GM12878 (cell line): ENCODE measurements around the gene PLEKHF1. TPM values are rescaled to one million over a fixed set of nuclear protein-coding genes. Genes with fewer than 3 reads are reported as not detected.

ENCODE experiments used
- ATAC-seq: fragments of 200-7000 bp; cut with Tn5 transposase; 3 replicates; pipeline ENCODE4 v1.9.1; 2020; ENCODE audit warnings: mild to moderate bottlenecking, moderate library complexity
- BruUV-seq: library from RNA; stranded (reverse); fragments of 400-500 nt; replicated peaks from 2 replicates; lab custom pipeline; 2021; lab: Mats Ljungman, UMichigan
- CTCF ChIA-PET: fragments of 300-600 bp; sonication (Branson Sonifier 250); formaldehyde crosslinking; extraction: SDS; loops from one replicate; lab custom pipeline; 2021; ENCODE audit warnings: inconsistent platforms; lab: Yijun Ruan, JAX
- POLR2A ChIA-PET: fragments of 350-600 bp; formaldehyde crosslinking; extraction: SDS; loops from one replicate; lab custom pipeline; 2021; ENCODE audit warnings: inconsistent platforms; lab: Charles Lee
- RAD21 ChIA-PET: fragments of 300-600 bp; sonication (Branson Sonifier 250); formaldehyde crosslinking; loops from one replicate; lab custom pipeline; 2023; ENCODE audit warnings: antibody characterized with exemption; ENCODE audit not compliant: unreplicated experiment; lab: Charles Lee
- SMC1A ChIA-PET: fragments of 300-600 bp; sonication (Branson Sonifier 250); formaldehyde crosslinking; loops from one replicate; lab custom pipeline; 2023; ENCODE audit not compliant: unreplicated experiment, uncharacterized antibody; lab: Charles Lee
- DNase-seq: peaks from one replicate; pipeline ENCODE4 v3.0.0-alpha.2; 2011; ENCODE audit warnings: low read depth, low spot score
- FAIRE-seq: peaks from 3 replicates; lab custom pipeline; 2011; peaks lifted over from hg19 to GRCh38; lab: Jason Lieb, UNC
- H2AFZ ChIP-seq: 2 replicates; pipeline ENCODE4 v1.6.0; 2011; ENCODE audit warnings: low read depth, low read length, control low read depth; ENCODE audit not compliant: control insufficient read depth
- H3K27ac ChIP-seq: 2 replicates; pipeline ENCODE4 v1.5.1; 2011; ENCODE audit warnings: control low read depth; ENCODE audit not compliant: control insufficient read depth, insufficient read depth
- H3K27me3 ChIP-seq, 2 experiments: replicated peaks in 1 of 2; 2 replicates each; pipeline versions ENCODE4 v1.6.0 to v1.6.1; 2011; ENCODE audit warnings: low read length in 1 of 2; ENCODE audit not compliant: control insufficient read depth in 2 of 2, insufficient read depth in 2 of 2
- H3K36me3 ChIP-seq, 2 experiments: 2 replicates each; pipeline ENCODE4 v1.5.1; 2011; ENCODE audit warnings: low read length in 1 of 2; ENCODE audit not compliant: control insufficient read depth in 2 of 2, insufficient read depth in 2 of 2
- H3K4me1 ChIP-seq: 2 replicates; pipeline ENCODE4 v1.6.1; 2011; ENCODE audit warnings: mild to moderate bottlenecking, low read length, moderate library complexity, mixed read lengths; ENCODE audit not compliant: control insufficient read depth, insufficient read depth
- H3K4me2 ChIP-seq: 2 replicates; pipeline ENCODE4 v1.6.0; 2011; ENCODE audit warnings: control low read depth; ENCODE audit not compliant: control insufficient read depth, insufficient read depth
- H3K4me3 ChIP-seq: fragments of 200-600 bp; sonication (generic); 2 replicates; pipeline ENCODE4 v1.5.1; 2016
- H3K79me2 ChIP-seq: 2 replicates; pipeline ENCODE4 v1.6.0; 2011; ENCODE audit warnings: low read length; ENCODE audit not compliant: control insufficient read depth, insufficient read depth
- H3K9ac ChIP-seq: 2 replicates; pipeline ENCODE4 v1.8.0; 2011; ENCODE audit warnings: low read length, control low read depth, mixed read lengths; ENCODE audit not compliant: control insufficient read depth, insufficient read depth
- H3K9me3 ChIP-seq: replicated peaks from 3 replicates; pipeline ENCODE4 v1.5.1; 2011; ENCODE audit warnings: mild to moderate bottlenecking, low read length; ENCODE audit not compliant: control insufficient read depth, insufficient read depth
- H4K20me1 ChIP-seq: 2 replicates; pipeline ENCODE4 v1.6.0; 2011; ENCODE audit not compliant: control insufficient read depth, insufficient read depth
- BHLHE40 ChIP-seq, 2 experiments: fragments of 450-650 bp in 1 of 2; IDR thresholded peaks; 2 replicates each; pipeline ENCODE4 v1.6.1; 2011 to 2017; ENCODE audit warnings: low read depth in 2 of 2, borderline replicate concordance in 1 of 2, improper control_type of control experiment in 1 of 2, low read length in 1 of 2, mild to moderate bottlenecking in 1 of 2
- EGR1 ChIP-seq, 2 experiments: IDR thresholded peaks; 1 replicate in 1 of 2; 2 replicates in 1 of 2; pipeline ENCODE4 v1.6.1; 2011 to 2012; ENCODE audit warnings: low read depth in 2 of 2, low read length in 2 of 2, borderline replicate concordance in 1 of 2, mild to moderate bottlenecking in 1 of 2, moderate library complexity in 1 of 2
- RAD21 ChIP-seq: IDR thresholded peaks from 2 replicates; pipeline ENCODE4 v1.6.1; 2011; ENCODE audit warnings: mild to moderate bottlenecking, low read depth, low read length, moderate library complexity; ENCODE audit not compliant: insufficient read depth
- SP1 ChIP-seq: IDR thresholded peaks from one replicate; pipeline ENCODE4 v1.6.1; 2011; ENCODE audit warnings: low read depth, low read length
- SREBF2 ChIP-seq: IDR thresholded peaks from 2 replicates; pipeline ENCODE4 v1.6.1; 2012; ENCODE audit warnings: mild to moderate bottlenecking, low read length
- YBX1 ChIP-seq: fragments of 450-650 bp; IDR thresholded peaks from 2 replicates; pipeline ENCODE4 v1.6.1; 2016; ENCODE audit warnings: antibody characterized with exemption
- ZNF274 ChIP-seq: IDR thresholded peaks from one replicate; pipeline ENCODE4 v1.8.0; 2011; ENCODE audit not compliant: insufficient read length, insufficient read depth
- ZNF384 ChIP-seq: IDR thresholded peaks from 2 replicates; pipeline ENCODE4 v1.6.1; 2012; ENCODE audit warnings: low read depth, mild to moderate bottlenecking, low read length, improper control_type of control experiment, borderline replicate concordance
- ZZZ3 ChIP-seq: IDR thresholded peaks from 2 replicates; pipeline ENCODE4 v1.6.1; 2011; ENCODE audit warnings: low read depth; ENCODE audit not compliant: control insufficient read depth, insufficient read length
- WGBS: methylation state at CpG from one replicate; pipeline ENCODE4 v1.1.6; 2016; ENCODE audit warnings: low lambda C conversion rate; ENCODE audit not compliant: insufficient replicate concordance, insufficient coverage; ENCODE audit errors: missing lambda C conversion rate; 5-methylcytosine and 5-hydroxymethylcytosine counted together
- in situ Hi-C: fragments of 300-500 bp; cut with MboI; formaldehyde crosslinking; loops from 9 replicates; pipeline ENCODE4 v1.14.3; 2018; ENCODE audit warnings: mixed read lengths
- intact Hi-C: fragments of 100-400 bp; cut with micrococcal nuclease; formaldehyde crosslinking; loops from one replicate; pipeline ENCODE4 v1.14.2; 2022; ENCODE audit not compliant: unreplicated experiment
- polyA plus RNA-seq, 11 experiments: library from polyadenylated mRNA; depleted of rRNA in 4 of 11; unstranded in 6 of 11; stranded (reverse) in 5 of 11; fragments of >200 nt; fragmentation: Nextera tagmentation in 4 of 11; fragmentation: Illumina TruSeq in 1 of 11; extraction: Ambion mirVana in 4 of 11; extraction: Trizol in 1 of 11; gene quantifications; 1 replicate in 1 of 11; 2 replicates in 10 of 11; pipeline versions ENCODE4 v1.2.1 to v1.2.3, GENCODE V29; 2011 to 2016; ENCODE audit warnings: inconsistent platforms in 2 of 11, missing spikeins in 2 of 11, low read depth in 1 of 11
- total RNA-seq, 4 experiments: library from RNA; depleted of rRNA in 3 of 4; stranded (reverse); fragments of >200 nt in 3 of 4; fragmentation: Illumina TruSeq in 1 of 4; extraction: Trizol in 1 of 4; gene quantifications; 2 replicates each; pipeline versions ENCODE4 v1.2.1 to v1.2.3, GENCODE V29; 2013 to 2021
- TF ChIP-seq, protein P1 (sequence below): IDR thresholded peaks from 2 replicates; pipeline ENCODE4 v1.6.1; 2012; ENCODE audit warnings: low read length, inconsistent platforms
- TF ChIP-seq, protein P2 (sequence below): fragments of 450-650 bp; IDR thresholded peaks from 2 replicates; pipeline ENCODE4 v1.6.1; 2016; ENCODE audit warnings: mild to moderate bottlenecking, moderate library complexity, borderline replicate concordance

Gene PLEKHF1
- total and polyA plus RNA-seq, 10 of the 15 experiments (the other 5 are each of a cell fraction or from before 2014, with no cell fraction given): 0.10 to 20.3 (median 15.3) TPM

DNA sequence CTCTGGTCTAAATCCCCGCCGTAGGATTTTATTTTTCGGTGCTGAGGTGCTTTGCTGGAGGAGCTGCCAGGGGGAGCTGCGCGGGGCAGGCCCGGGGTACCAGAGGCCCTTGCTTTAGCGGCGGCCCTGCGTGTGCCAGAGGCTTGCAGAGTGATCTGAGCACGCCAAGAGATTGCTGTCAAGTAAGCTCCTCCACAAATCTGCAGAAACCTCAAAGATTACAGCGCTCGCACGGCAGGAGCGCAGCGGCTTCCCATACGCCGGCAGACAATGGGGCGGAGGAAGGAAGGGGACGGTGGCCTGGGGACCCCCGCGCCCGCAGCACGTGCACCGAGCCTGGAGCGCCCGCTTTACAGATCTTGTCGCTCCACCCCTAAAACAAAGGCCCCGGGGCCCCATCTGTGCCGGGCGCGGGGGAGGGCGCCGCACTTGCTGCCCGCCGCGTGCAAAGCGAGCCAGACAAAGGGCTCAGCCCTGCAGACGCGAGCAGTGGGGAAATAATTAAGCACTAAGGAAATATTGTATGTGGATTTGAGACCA, 58.9 kb downstream of the PLEKHF1 start:
- Histone ChIP-seq H3K4me1 (no peaks in the 10 kb centered on the region), H3K36me3 (no peaks in the 10 kb centered on the region), H3K79me2 (no peaks in the 10 kb centered on the region), H3K9ac (no peak overlapping the region), H3K4me3 (0 out of 2 replicates have a peak overlapping the region, but pooled peaks have one; percentile 16), H3K9me3 (no peaks in the 10 kb centered on the region), H4K20me1 (no peaks in the 10 kb centered on the region), H3K27me3 (peaks cover 0 to 2% of the 10 kb centered on the region in 2 experiments; a peak in 2 of 4 replicates), H3K27ac (no peak overlapping the region), H3K4me2 (peak overlapping the region; percentile 5; the same call in 1 of the 2 replicates), H2AFZ (no peak overlapping the region)
- FAIRE-seq: no peak
- ChIA-PET CTCF (no interaction called here), SMC1A (no interaction called here), POLR2A (no interaction called here), RAD21 (no interaction called here)
- intact Hi-C loops: no loop called here
- no TSS peak for BruUV-seq
- DNase-seq: no peak
- no peak for TF ChIP-seq YBX1
- peak; percentile 34 to 78; a peak in 2 of 4 replicates for TF ChIP-seq BHLHE40 (IDR thresholded peaks at IDR 0.05; ENCODE audit: borderline replicate concordance in 1 of 2, low read depth in 2 of 2, low read length in 1 of 2)
- TF ChIP-seq EGR1 (IDR thresholded peaks at IDR 0.05; ENCODE audit: borderline replicate concordance in 1 of 2, low read depth in 2 of 2, low read length in 2 of 2): peak in 1 of 2 experiments; percentile 26; a peak in 1 of 3 replicates
- 13% methylated on average over 28 of the region's 39 CpGs for WGBS
- no peak for ATAC-seq
- in situ Hi-C loops: loop anchor here (25.0 kb wide), 1 partner anchor 512 kb away; the partner anchor contains the start of gene UQCRFS1

DNA sequence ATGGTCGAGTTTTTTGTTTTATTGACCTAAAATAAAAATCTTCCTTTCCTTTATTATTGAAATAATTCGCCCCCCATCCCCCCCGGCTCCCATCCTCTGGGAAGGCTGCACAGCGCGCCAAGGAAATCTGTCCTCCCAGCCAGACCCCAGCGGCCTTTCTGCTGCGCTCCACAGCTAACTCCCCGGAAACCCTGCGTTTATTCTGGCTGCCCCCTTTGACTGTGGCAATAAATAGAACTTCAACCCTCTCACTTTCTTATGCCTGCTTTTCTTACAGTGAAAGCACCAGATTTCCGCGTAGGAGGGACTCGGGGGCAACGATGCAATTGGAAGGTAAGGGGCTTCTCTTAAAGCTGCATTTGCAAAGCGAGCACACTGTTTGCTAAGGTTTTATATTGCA, 59.5 kb downstream of the PLEKHF1 start:
- ChIA-PET CTCF (no interaction called here), RAD21 (no interaction called here)
- no peak for ATAC-seq
- TF ChIP-seq, protein P1, sequence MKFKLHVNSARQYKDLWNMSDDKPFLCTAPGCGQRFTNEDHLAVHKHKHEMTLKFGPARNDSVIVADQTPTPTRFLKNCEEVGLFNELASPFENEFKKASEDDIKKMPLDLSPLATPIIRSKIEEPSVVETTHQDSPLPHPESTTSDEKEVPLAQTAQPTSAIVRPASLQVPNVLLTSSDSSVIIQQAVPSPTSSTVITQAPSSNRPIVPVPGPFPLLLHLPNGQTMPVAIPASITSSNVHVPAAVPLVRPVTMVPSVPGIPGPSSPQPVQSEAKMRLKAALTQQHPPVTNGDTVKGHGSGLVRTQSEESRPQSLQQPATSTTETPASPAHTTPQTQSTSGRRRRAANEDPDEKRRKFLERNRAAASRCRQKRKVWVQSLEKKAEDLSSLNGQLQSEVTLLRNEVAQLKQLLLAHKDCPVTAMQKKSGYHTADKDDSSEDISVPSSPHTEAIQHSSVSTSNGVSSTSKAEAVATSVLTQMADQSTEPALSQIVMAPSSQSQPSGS: no peak
- TF ChIP-seq, protein P2, sequence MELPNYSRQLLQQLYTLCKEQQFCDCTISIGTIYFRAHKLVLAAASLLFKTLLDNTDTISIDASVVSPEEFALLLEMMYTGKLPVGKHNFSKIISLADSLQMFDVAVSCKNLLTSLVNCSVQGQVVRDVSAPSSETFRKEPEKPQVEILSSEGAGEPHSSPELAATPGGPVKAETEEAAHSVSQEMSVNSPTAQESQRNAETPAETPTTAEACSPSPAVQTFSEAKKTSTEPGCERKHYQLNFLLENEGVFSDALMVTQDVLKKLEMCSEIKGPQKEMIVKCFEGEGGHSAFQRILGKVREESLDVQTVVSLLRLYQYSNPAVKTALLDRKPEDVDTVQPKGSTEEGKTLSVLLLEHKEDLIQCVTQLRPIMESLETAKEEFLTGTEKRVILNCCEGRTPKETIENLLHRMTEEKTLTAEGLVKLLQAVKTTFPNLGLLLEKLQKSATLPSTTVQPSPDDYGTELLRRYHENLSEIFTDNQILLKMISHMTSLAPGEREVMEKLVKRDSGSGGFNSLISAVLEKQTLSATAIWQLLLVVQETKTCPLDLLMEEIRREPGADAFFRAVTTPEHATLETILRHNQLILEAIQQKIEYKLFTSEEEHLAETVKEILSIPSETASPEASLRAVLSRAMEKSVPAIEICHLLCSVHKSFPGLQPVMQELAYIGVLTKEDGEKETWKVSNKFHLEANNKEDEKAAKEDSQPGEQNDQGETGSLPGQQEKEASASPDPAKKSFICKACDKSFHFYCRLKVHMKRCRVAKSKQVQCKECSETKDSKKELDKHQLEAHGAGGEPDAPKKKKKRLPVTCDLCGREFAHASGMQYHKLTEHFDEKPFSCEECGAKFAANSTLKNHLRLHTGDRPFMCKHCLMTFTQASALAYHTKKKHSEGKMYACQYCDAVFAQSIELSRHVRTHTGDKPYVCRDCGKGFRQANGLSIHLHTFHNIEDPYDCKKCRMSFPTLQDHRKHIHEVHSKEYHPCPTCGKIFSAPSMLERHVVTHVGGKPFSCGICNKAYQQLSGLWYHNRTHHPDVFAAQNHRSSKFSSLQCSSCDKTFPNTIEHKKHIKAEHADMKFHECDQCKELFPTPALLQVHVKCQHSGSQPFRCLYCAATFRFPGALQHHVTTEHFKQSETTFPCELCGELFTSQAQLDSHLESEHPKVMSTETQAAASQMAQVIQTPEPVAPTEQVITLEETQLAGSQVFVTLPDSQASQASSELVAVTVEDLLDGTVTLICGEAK: no peak
- TF ChIP-seq SP1 (no peak), ZNF384 (no peak), SREBF2 (no peak), RAD21 (no peak), ZNF274 (no peak), ZZZ3 (no peak)

More for the DNA sequence above, 59.5 kb downstream of the PLEKHF1 start:
- POLR2A ChIA-PET: no interaction called here
- FAIRE-seq (no peak), DNase-seq (no peak)
- no peaks in the 10 kb centered on the region for H3K4me1 ChIP-seq
- no peaks in the 10 kb centered on the region for H4K20me1 ChIP-seq
- H3K9me3 ChIP-seq: no peaks in the 10 kb centered on the region
- H3K79me2 ChIP-seq: no peaks in the 10 kb centered on the region
- BruUV-seq: no TSS peak
- SMC1A ChIA-PET: no interaction called here
- in situ Hi-C loops: loop anchor here (25.0 kb wide), 1 partner anchor 512 kb away; the partner anchor contains the start of gene UQCRFS1
- H3K4me2 ChIP-seq: peak overlapping the region; percentile 5; the same call in 1 of the 2 replicates
- no peak overlapping the region for H2AFZ ChIP-seq
- no peak overlapping the region for H3K4me3 ChIP-seq
- intact Hi-C loops: no loop called here
- no peak overlapping the region for H3K27ac ChIP-seq
- no peak overlapping the region for H3K9ac ChIP-seq
- H3K27me3 ChIP-seq: peaks cover 0 to 2% of the 10 kb centered on the region in 2 experiments; a peak in 2 of 4 replicates
- H3K36me3 ChIP-seq: no peaks in the 10 kb centered on the region
- WGBS: 57% methylated on average over 14 of the region's 14 CpGs
